Measurements from ENCODE around the gene RAI14.

DNA sequence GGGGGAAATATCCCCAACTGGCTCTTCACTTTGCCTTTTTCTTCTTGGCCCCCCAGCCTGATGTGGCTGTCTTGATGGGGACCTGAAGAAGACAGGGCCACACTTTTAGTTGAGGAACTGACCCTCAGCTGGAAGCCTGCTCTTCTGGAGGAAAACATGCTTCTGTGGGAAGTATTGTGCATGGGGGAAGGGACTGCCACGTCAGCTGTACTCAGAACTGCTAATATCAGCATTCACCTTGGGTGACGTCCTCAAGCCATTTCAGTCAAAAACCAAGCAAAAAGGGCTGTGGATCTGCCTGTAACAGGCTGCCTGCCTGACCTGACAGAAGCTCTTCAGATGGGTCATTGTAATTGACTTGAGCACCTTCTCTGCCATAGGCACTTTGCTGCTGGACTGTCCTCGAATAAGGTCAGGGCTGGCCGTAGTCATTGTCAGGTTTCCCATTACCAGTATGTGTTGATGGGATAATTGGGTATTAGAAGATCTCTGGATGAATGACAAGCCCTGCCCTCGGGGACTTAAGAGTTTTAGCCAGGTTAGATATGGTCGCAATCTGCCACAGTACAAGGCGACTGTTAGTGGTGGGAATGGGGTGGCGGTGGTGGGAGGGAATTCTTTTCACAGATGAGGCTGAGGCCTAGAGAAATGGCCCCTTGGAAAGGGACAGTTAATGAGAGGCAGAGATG is 10.4 kb downstream of the RAI14 start:
- no peak for TF ChIP-seq CTCF (IDR thresholded peaks at IDR 0.05)
- TF ChIP-seq ZFX (IDR thresholded peaks at IDR 0.05; ENCODE audit: borderline replicate concordance): no peak
